ENCODE results near the gene GCM1.

The GCM1 gene

GRCh38 chr6:53151676-53152075 lies 3.0 kb upstream of the GCM1 start:
- DNase-seq: no peak

- no peak for DNase-seq
Measured at GRCh38 chr6:53144802-53145201, 3.8 kb downstream of the GCM1 start.

- DNase-seq: no peak
Measured at GRCh38 chr6:53143710-53144109, 4.9 kb downstream of the GCM1 start.

GRCh38 chr6:53142810-53143209 lies 5.8 kb downstream of the GCM1 start:
- no peak for DNase-seq

GRCh38 chr6:53139841-53140413 lies 8.7 kb downstream of the GCM1 start:
- DNase-seq: no peak

GRCh38 chr6:53136000-53136609 lies 12.5 kb downstream of the GCM1 start:
- DNase-seq: no peak

- DNase-seq: no peak
Measured at GRCh38 chr6:53134601-53135235, 13.9 kb downstream of the GCM1 start.

GRCh38 chr6:53133961-53134360 lies 14.7 kb downstream of the GCM1 start:
- no peak for DNase-seq

GRCh38 chr6:53130569-53131290 lies 17.9 kb downstream of the GCM1 start:
- no peak for DNase-seq

GRCh38 chr6:53128842-53129241 lies 19.8 kb downstream of the GCM1 start:
- DNase-seq: no peak

GRCh38 chr6:53125276-53125675 lies 23.4 kb downstream of the GCM1 start:
- no peak for DNase-seq

- DNase-seq: no peak
Measured at GRCh38 chr6:53124131-53124800, 24.4 kb downstream of the GCM1 start.

- no peak for DNase-seq
Measured at GRCh38 chr6:53119772-53120409, 28.8 kb downstream of the GCM1 start.

GRCh38 chr6:53119349-53119748 lies 29.3 kb downstream of the GCM1 start:
- no peak for DNase-seq

GRCh38 chr6:53115741-53116140 lies 32.9 kb downstream of the GCM1 start:
- no peak for DNase-seq

GRCh38 chr6:53115113-53115512 lies 33.5 kb downstream of the GCM1 start:
- no peak for DNase-seq

GRCh38 chr6:53113742-53114141 lies 34.9 kb downstream of the GCM1 start:
- DNase-seq: no peak

GRCh38 chr6:53112871-53113270 lies 35.8 kb downstream of the GCM1 start:
- DNase-seq: no peak

GRCh38 chr6:53112404-53112803 lies 36.2 kb downstream of the GCM1 start:
- no peak for DNase-seq

GRCh38 chr6:53111865-53112264 lies 36.8 kb downstream of the GCM1 start:
- no peak for DNase-seq

GRCh38 chr6:53109612-53110011 lies 39.0 kb downstream of the GCM1 start:
- no peak for DNase-seq

GRCh38 chr6:53107091-53107490 lies 41.5 kb downstream of the GCM1 start:
- DNase-seq: no peak

- no peak for DNase-seq
Measured at GRCh38 chr6:53104916-53105315, 43.7 kb downstream of the GCM1 start.

Data from activated CD4-positive, alpha-beta T cell treated with anti-CD3 and anti-CD28 coated beads, Interleukin-2, amount 50 U/mL, for 4 hours (primary cell).